Subcutaneous adipose tissue (tissue), 4 donors: Measurements from ENCODE around the gene ITLN1. TPM values are rescaled to one million over a fixed set of nuclear protein-coding genes. Genes with fewer than 3 reads are reported as not detected.

Source experiments
- total RNA-seq, 4 donors: library from RNA; depleted of rRNA; stranded (reverse); fragments of >200 nt; gene quantifications; one replicate each; pipeline ENCODE4 v1.1.0, GENCODE V29; 2016
- TF ChIP-seq, protein P1 (sequence below): fragments of 450-650 bp; IDR thresholded peaks from one replicate; pipeline ENCODE4 v1.5.1; 2016; ENCODE audit warnings: low read depth, mild to moderate bottlenecking, control low read depth, antibody characterized with exemption, moderate library complexity

Gene ITLN1
- total RNA-seq, 4 donors from 2014 or later, result 145 TPM; not detected in 3

DNA sequence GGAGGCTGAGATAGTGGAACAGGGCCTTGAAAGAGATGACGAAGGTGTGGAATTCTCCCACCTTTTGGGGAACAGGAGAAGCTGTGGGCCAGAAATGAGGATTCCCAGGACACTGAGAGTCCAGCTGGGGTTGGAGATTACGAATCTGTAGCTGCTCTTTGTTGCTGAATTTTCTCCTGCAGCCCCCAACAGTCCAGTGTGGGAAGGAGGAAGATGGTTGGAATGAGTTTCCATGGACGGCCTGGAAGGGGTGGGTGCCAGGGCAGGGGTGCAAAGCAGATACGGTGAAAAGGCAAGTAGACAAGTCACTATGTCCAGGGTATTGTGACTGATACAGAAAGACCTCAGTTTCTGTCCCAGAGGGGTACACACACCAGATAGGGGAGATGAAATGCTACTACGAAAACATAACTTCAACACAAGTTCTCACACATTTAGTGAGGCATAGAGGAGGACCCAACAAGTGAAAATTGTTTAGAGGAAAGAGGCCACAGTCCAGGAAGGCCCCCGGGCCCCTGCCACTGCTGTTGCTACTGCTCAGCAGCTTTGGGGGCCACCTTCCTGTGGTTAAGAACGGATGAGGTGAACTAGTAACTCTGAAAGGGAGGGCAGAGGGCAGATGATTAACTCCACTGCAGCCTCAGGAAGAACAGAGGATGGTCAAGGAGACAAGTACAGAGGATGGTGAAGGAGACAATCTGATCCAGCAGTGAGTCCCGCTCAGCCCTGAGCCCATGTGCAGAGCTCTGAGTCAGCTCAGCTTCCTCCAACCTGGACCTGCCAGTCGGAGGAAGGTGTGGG, 29.6 kb downstream of the ITLN1 start:
- TF ChIP-seq, protein P1, sequence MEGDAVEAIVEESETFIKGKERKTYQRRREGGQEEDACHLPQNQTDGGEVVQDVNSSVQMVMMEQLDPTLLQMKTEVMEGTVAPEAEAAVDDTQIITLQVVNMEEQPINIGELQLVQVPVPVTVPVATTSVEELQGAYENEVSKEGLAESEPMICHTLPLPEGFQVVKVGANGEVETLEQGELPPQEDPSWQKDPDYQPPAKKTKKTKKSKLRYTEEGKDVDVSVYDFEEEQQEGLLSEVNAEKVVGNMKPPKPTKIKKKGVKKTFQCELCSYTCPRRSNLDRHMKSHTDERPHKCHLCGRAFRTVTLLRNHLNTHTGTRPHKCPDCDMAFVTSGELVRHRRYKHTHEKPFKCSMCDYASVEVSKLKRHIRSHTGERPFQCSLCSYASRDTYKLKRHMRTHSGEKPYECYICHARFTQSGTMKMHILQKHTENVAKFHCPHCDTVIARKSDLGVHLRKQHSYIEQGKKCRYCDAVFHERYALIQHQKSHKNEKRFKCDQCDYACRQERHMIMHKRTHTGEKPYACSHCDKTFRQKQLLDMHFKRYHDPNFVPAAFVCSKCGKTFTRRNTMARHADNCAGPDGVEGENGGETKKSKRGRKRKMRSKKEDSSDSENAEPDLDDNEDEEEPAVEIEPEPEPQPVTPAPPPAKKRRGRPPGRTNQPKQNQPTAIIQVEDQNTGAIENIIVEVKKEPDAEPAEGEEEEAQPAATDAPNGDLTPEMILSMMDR, result no peak

DNA sequence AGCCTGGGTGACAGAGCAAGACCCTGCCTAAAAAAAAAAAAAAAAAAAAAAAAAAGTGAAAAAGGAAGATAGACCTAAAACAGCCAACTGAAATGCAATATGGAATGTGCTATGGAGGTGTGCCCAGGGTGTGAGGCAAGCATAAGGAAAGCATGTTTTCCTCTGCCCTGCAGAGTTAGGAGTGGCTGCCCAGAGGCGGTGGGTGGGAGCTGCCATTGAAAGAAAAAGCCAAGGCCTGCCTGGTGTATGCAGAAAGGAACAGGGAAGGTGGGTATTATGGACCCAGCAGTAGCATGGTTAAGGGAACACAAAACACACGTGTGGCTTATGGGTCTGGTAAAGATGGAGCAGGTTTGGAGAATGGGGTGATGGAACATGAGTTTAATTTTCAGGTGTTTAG, 31.2 kb downstream of the ITLN1 start:
- TF ChIP-seq, protein P1, result no peak

DNA sequence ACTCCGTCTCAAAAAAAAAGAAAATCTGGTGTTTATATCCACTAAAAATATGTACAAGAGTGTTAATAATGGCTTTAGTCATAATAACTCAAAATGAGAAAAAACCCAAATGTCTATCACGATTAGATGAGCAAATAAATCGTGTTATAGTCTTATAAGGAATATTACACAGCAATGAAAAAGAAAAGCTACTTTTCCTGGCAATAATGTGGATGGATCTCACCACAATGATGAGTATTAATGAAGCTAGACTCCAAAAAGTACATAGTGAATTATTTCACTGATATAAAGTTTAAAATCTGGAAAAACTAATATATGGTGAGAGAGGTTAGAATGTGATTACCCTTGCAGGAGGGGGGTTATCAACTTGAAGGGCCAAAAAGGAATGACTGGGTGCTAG, 32.0 kb downstream of the ITLN1 start:
- TF ChIP-seq, protein P1, result no peak

DNA sequence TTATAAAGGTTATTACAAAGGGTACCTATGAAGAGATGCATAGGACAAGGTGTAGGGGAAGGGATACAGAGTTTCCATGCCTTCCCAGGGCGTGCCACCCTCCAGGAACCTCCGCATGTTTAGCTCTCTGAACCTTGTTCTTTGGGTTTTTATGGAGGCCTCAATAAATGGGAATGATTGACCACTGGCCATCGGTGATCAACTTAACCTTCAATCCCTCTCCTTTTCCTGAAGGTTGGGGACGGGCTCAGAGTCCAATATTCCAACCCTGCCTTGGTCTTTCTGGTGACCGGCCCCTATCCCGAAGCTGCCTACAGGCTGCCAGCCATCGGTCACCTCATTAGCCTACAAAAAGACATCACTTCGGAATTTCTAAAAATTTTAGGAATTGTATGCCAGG, 34.0 kb downstream of the ITLN1 start:
- TF ChIP-seq, protein P1, result no peak

DNA sequence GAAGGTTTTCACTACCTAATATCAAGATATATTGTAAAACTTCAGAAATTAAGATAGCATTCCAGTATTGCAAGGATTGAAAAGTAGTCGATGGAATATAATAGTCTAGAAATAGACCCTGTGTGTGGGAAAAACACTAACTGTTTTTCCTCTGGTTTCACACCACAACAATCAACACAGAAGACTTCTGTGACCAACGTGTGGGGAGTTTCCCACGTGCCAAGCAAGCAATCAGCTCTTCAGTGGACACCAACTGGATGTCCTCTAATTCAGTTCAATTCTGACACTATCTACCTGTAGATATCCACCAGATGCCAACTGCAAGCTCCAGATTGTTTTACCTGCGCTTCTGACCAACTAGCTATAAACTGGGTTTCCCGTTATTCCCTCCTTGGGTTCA, 34.4 kb downstream of the ITLN1 start:
- TF ChIP-seq, protein P1, result no peak

DNA sequence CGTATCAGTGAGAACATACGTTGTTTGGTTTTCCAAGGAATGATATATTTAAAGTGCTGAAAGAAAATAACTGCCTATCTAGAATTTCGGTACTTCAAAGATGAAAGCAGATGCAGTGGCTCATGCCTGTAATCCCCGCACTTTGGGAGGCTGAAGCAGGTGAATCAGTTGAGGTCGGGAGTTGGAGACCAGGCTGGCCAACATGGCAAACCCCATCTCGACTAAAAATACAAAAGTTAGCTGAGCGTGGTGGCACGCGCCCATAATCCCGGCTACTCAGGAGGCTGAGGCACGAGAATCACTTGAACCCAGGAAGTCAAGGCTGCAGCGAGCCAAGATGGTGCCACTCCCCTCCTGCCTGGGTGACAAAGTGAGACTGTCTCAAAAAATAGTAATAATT, 38.7 kb downstream of the ITLN1 start:
- TF ChIP-seq, protein P1, result no peak

DNA sequence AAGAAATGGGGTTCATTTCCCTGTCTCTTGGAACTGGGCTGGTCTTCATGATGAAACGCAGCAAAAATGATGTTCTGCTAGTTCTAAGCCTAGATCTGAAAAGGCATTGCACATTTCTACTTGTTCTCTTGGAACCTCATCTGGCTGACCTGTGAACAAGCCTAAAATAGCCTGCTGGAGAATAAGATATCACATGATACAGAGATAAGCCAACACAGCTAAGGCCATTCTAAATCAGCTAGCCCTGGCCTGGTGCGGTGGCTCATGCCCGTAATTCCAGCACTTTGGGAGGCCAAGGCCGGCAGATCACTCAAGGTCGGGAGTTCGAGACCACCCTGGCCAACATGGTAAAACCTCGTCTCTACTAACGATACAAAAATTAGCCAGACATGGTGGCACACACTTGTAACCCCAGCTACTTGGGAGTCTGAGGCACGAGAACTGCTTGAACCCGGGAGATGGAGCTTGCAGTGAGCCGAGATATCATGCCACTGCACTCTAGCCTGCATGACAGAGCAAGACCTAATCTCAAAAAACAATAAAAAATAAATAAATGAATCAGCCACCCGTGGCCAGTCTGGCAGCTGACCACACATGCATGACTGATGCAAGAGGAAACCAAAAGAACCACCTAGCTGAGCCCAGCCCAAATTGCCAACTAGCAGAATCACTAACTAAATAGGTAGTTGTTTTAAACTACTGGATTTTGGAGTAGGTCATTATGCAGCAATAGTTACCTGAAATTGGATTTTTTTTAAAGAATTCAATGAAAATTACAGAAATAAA, 40.3 kb downstream of the ITLN1 start:
- TF ChIP-seq, protein P1, result no peak
